HCT116 (cell line): ENCODE results near the gene PIPOX. TPM values are rescaled to one million over a fixed set of nuclear protein-coding genes. Genes with fewer than 3 reads are reported as not detected.
A peak's percentile ranks its signal among the peaks of the same experiment; 100 is the strongest.

Source experiments
- ATAC-seq: fragments of 200-7000 bp; cut with Tn5 transposase; 2 replicates; pipeline ENCODE4 v1.9.1; 2020; ENCODE audit warnings: mild to moderate bottlenecking, moderate library complexity
- BruUV-seq: library from RNA; stranded (reverse); fragments of 400-500 nt; replicated peaks from 2 replicates; lab custom pipeline; 2021; lab: Mats Ljungman, UMichigan
- CTCF ChIA-PET: fragments of 300-600 bp; sonication (Branson Sonifier 250); formaldehyde crosslinking; loops from one replicate; lab custom pipeline; 2021; ENCODE audit warnings: antibody characterized with exemption; lab: Charles Lee
- POLR2A ChIA-PET: fragments of 300-600, 350-600 bp; sonication (Branson Sonifier 250); formaldehyde crosslinking; loops from one replicate; lab custom pipeline; 2021; ENCODE audit warnings: antibody characterized with exemption; lab: Charles Lee
- RAD21 ChIA-PET, 2 experiments: fragments of 300-600 bp; sonication (Branson Sonifier 250); formaldehyde crosslinking; loops; one replicate each; lab custom pipeline; 2023; ENCODE audit warnings: low total read pairs in 2 of 2; ENCODE audit not compliant: uncharacterized antibody in 2 of 2, unreplicated experiment in 2 of 2, low non-redundant PET in 1 of 2; lab: Charles Lee
- DNase-seq: peaks from one replicate; pipeline ENCODE4 v3.0.0-alpha.2; 2010; ENCODE audit warnings: low read depth, low spot score
- H2AFZ ChIP-seq: fragments of 200-600 bp; shearing (Covaris generic), sonication (generic); 2 replicates; pipeline ENCODE4 v1.6.1; 2017; ENCODE audit warnings: low read depth, mixed run types, mixed read lengths, antibody characterized with exemption, low read length; ENCODE audit not compliant: poor library complexity, severe bottlenecking
- H3K27ac ChIP-seq: 2 replicates; pipeline ENCODE4 v1.5.1; 2012; ENCODE audit warnings: low read depth, low read length
- H3K27me3 ChIP-seq: fragments of 200-600 bp; sonication (generic); 2 replicates; pipeline ENCODE4 v1.6.1; 2016; ENCODE audit warnings: mixed run types, low read length, mixed read lengths; ENCODE audit not compliant: insufficient read depth
- H3K36me3 ChIP-seq, 2 experiments: fragments of 200-500 bp in 1 of 2; fragments of 200-600 bp in 1 of 2; sonication (Bioruptor generic) in 1 of 2; sonication (generic) in 1 of 2; 2 replicates each; pipeline versions ENCODE4 v1.5.1 to v1.6.1; 2014 to 2016; ENCODE audit warnings: low read length in 2 of 2, inconsistent platforms in 1 of 2, mixed read lengths in 1 of 2, mixed run types in 1 of 2; ENCODE audit not compliant: insufficient read depth in 2 of 2, control insufficient read depth in 1 of 2
- H3K4me1 ChIP-seq, 2 experiments: fragments of 200-600 bp in 1 of 2; sonication (generic) in 1 of 2; 2 replicates each; pipeline versions ENCODE4 v1.5.1 to v1.6.1; 2012 to 2017; ENCODE audit warnings: low read length in 2 of 2, inconsistent platforms in 1 of 2, mild to moderate bottlenecking in 1 of 2, mixed read lengths in 1 of 2, mixed run types in 1 of 2, moderate library complexity in 1 of 2; ENCODE audit not compliant: insufficient read depth in 2 of 2, control insufficient read depth in 1 of 2
- H3K4me2 ChIP-seq: fragments of 200-600 bp; sonication (generic); 2 replicates; pipeline ENCODE4 v1.6.1; 2017; ENCODE audit warnings: mixed run types, low read length, mixed read lengths
- H3K4me3 ChIP-seq, 2 experiments: fragments of 200-600 bp in 1 of 2; sonication (generic) in 1 of 2; replicated peaks in 1 of 2; 2 replicates each; pipeline ENCODE4 v1.5.1; 2011 to 2016; ENCODE audit warnings: low read length in 2 of 2, control low read depth in 1 of 2, low read depth in 1 of 2, mild to moderate bottlenecking in 1 of 2, mixed read lengths in 1 of 2, mixed run types in 1 of 2
- H3K79me2 ChIP-seq: fragments of 200-600 bp; sonication (generic); 2 replicates; pipeline ENCODE4 v1.6.1; 2017; ENCODE audit warnings: mild to moderate bottlenecking, mixed run types, low read length, moderate library complexity, mixed read lengths; ENCODE audit not compliant: insufficient read depth
- H3K9ac ChIP-seq: fragments of 200-600 bp; sonication (generic); 2 replicates; pipeline ENCODE4 v1.6.1; 2016; ENCODE audit warnings: low read length, mixed read lengths
- H3K9me2 ChIP-seq: fragments of 200-600 bp; sonication (generic), shearing (Covaris generic); 2 replicates; pipeline ENCODE4 v1.6.1; 2017; ENCODE audit warnings: mixed run types, mild to moderate bottlenecking, moderate library complexity; ENCODE audit not compliant: insufficient read depth
- H3K9me3 ChIP-seq, 2 experiments: fragments of 200-500 bp in 1 of 2; fragments of 200-600 bp in 1 of 2; sonication (Bioruptor generic) in 1 of 2; sonication (generic) in 1 of 2; 2 replicates each; pipeline ENCODE4 v1.6.1; 2014 to 2017; ENCODE audit warnings: low read length in 2 of 2, mixed read lengths in 2 of 2, inconsistent platforms in 1 of 2, low read depth in 1 of 2, mild to moderate bottlenecking in 1 of 2, mixed run types in 1 of 2, moderate library complexity in 1 of 2; ENCODE audit not compliant: control insufficient read depth in 1 of 2, insufficient read depth in 1 of 2
- H4K20me1 ChIP-seq: fragments of 200-600 bp; sonication (generic), shearing (Covaris generic); 2 replicates; pipeline ENCODE4 v1.6.1; 2017; ENCODE audit warnings: mixed run types, mild to moderate bottlenecking, moderate library complexity; ENCODE audit not compliant: insufficient read depth
- CEBPB ChIP-seq: IDR thresholded peaks from 2 replicates; pipeline ENCODE4 v1.6.1; 2012; ENCODE audit warnings: low read depth
- EGR1 ChIP-seq: IDR thresholded peaks from 2 replicates; pipeline ENCODE4 v1.6.1; 2012; ENCODE audit warnings: low read depth
- ELF1 ChIP-seq: IDR thresholded peaks from 2 replicates; pipeline ENCODE4 v1.6.1; 2012; ENCODE audit warnings: low read depth, borderline replicate concordance
- EZH2 ChIP-seq: fragments of 200-600 bp; sonication (generic); IDR thresholded peaks from 2 replicates; pipeline ENCODE4 v1.6.1; 2017; ENCODE audit warnings: antibody characterized with exemption, mixed run types
- JUND ChIP-seq: IDR thresholded peaks from 2 replicates; pipeline ENCODE4 v1.6.1; 2012
- POLR2A ChIP-seq: IDR thresholded peaks from 2 replicates; pipeline ENCODE4 v1.7.0; 2011; ENCODE audit warnings: borderline replicate concordance; ENCODE audit not compliant: insufficient read depth, insufficient read length; ENCODE audit errors: extremely low read depth
- REST ChIP-seq: IDR thresholded peaks from 2 replicates; pipeline ENCODE4 v1.6.1; 2012; ENCODE audit warnings: low read depth
- SIN3A ChIP-seq: IDR thresholded peaks from 2 replicates; pipeline ENCODE4 v1.6.1; 2012; ENCODE audit warnings: low read depth
- TCF7L2 ChIP-seq: IDR thresholded peaks from 2 replicates; pipeline ENCODE4 v1.7.0; 2011; ENCODE audit warnings: borderline replicate concordance, inconsistent platforms; ENCODE audit not compliant: insufficient read depth, insufficient read length; ENCODE audit errors: extremely low read depth
- YY1 ChIP-seq: IDR thresholded peaks from 2 replicates; pipeline ENCODE4 v1.6.1; 2011; ENCODE audit warnings: low read length, low read depth, moderate library complexity, mild to moderate bottlenecking; ENCODE audit not compliant: insufficient replicate concordance; ENCODE audit errors: extremely low read depth
- ZFX ChIP-seq: fragments of 450-650 bp; IDR thresholded peaks from 2 replicates; pipeline ENCODE4 v1.6.1; 2017
- ZNF274 ChIP-seq: fragments of 200-500 bp; sonication (Bioruptor generic); IDR thresholded peaks from 2 replicates; pipeline ENCODE4 v1.6.1; 2014; ENCODE audit warnings: mild to moderate bottlenecking, low read depth, low read length, inconsistent platforms
- intact Hi-C: fragments of 100-400 bp; cut with micrococcal nuclease; formaldehyde crosslinking; loops from 2 replicates; pipeline ENCODE4 v1.10.0; 2022
- total RNA-seq: library from RNA; stranded (reverse); gene quantifications from one replicate; pipeline ENCODE4 v1.2.1, GENCODE V29; 2021; ENCODE audit not compliant: unreplicated experiment

Gene PIPOX
- total RNA-seq, 1 experiment from 2014 or later = 1.8 TPM

GRCh38 chr17:29034510-29034909 lies 8.4 kb upstream of the PIPOX start (continued):
- TF ChIP-seq ZNF274 (no peak), ZFX (no peak), ELF1 (no peak), REST (no peak), YY1 (no peak), TCF7L2 (no peak), EGR1 (no peak)

GRCh38 chr17:29036584-29036983 lies 6.4 kb upstream of the PIPOX start:
- Histone ChIP-seq H3K36me3 (no peaks in the 10 kb centered on the region), H3K27ac (no peak overlapping the region), H3K9me3 (peaks cover 12 to 18% of the 10 kb centered on the region in 2 experiments; a peak in 2 of 4 replicates), H3K4me2 (no peak overlapping the region), H3K27me3 (peaks cover 28% of the 10 kb centered on the region)
- CTCF ChIA-PET = no interaction called here
- DNase-seq = no peak
- intact Hi-C loops = no loop called here
- TF ChIP-seq EZH2 = no peak
- no peak for TF ChIP-seq SIN3A
- TF ChIP-seq TCF7L2 = no peak
- TF ChIP-seq CEBPB = no peak
- TF ChIP-seq JUND = no peak
- no peak for TF ChIP-seq REST
- TF ChIP-seq ZNF274 = no peak
- no peak for TF ChIP-seq POLR2A
- no peak for TF ChIP-seq ELF1
- TF ChIP-seq, all 23 proteins: peak for 0
- ATAC-seq = peak; percentile 57
- ChIA-PET RAD21 (no interaction called here), POLR2A (no interaction called here)
- Histone ChIP-seq H3K79me2 (no peaks in the 10 kb centered on the region), H3K4me1 (no peaks in the 10 kb centered on the region), H3K4me3 (no peak overlapping the region), H2AFZ (no peak overlapping the region), H3K9me2 (no peaks in the 10 kb centered on the region), H3K9ac (no peak overlapping the region), H4K20me1 (no peaks in the 10 kb centered on the region)
- BruUV-seq = no TSS peak
